OCI-LY3 (cell line): ENCODE measurements around the gene BCL2L13.

Experiments used
- H2AFZ ChIP-seq: fragments of 200-600, 300-600 bp; shearing (Covaris generic); 2 replicates; pipeline ENCODE4 v1.6.0; 2014; ENCODE audit warnings: antibody characterized with exemption, low read depth, low read length
- H3K27ac ChIP-seq: fragments of 200-600, 300-600 bp; sonication (generic); 2 replicates; pipeline ENCODE4 v1.5.1; 2014; ENCODE audit warnings: mild to moderate bottlenecking, low read length, moderate library complexity, mixed read lengths
- H3K27me3 ChIP-seq: fragments of 200-600, 300-600 bp; sonication (generic); 2 replicates; pipeline ENCODE4 v1.6.1; 2014; ENCODE audit warnings: low read depth, low read length, mixed read lengths
- H3K36me3 ChIP-seq: fragments of 200-600, 300-600 bp; sonication (generic); replicated peaks from 2 replicates; pipeline ENCODE3; 2014; ENCODE audit warnings: low read depth, low read length, mixed read lengths
- H3K4me1 ChIP-seq: fragments of 300-600, 200-600 bp; sonication (generic); 2 replicates; pipeline ENCODE4 v1.6.1; 2014; ENCODE audit warnings: low read length, mixed read lengths
- H3K4me2 ChIP-seq: fragments of 200-600, 300-600 bp; sonication (generic); 2 replicates; pipeline ENCODE4 v1.6.1; 2014; ENCODE audit warnings: low read length, mixed read lengths
- H3K4me3 ChIP-seq: fragments of 300-600, 200-600 bp; sonication (generic); 2 replicates; pipeline ENCODE4 v1.5.1; 2014; ENCODE audit warnings: antibody characterized with exemption, mild to moderate bottlenecking, low read length, moderate library complexity
- H3K79me2 ChIP-seq: fragments of 300-600, 200-600 bp; shearing (Covaris generic); 2 replicates; pipeline ENCODE4 v1.6.1; 2014; ENCODE audit warnings: mild to moderate bottlenecking, low read length, mixed read lengths
- H3K9ac ChIP-seq: fragments of 300-600, 200-600 bp; shearing (Covaris generic); 2 replicates; pipeline ENCODE4 v1.6.0; 2014; ENCODE audit warnings: mild to moderate bottlenecking, low read length, moderate library complexity
- H3K9me3 ChIP-seq: fragments of 200-600, 300-600 bp; shearing (Covaris generic); 2 replicates; pipeline ENCODE4 v1.6.1; 2014; ENCODE audit warnings: low read length, mixed read lengths; ENCODE audit not compliant: insufficient read depth
- H4K20me1 ChIP-seq: fragments of 200-600, 300-600 bp; sonication (generic); 2 replicates; pipeline ENCODE4 v1.6.1; 2016; ENCODE audit warnings: low read length, mixed read lengths; ENCODE audit not compliant: insufficient read depth
- EZH2phosphoT487 ChIP-seq: fragments of 200-600 bp; shearing (Covaris generic); IDR thresholded peaks from 2 replicates; pipeline ENCODE4 v1.6.1; 2018; ENCODE audit warnings: antibody characterized with exemption, mixed run types, low read depth
- TF ChIP-seq, protein P1 (sequence below): fragments of 200-600, 300-600 bp; sonication (generic); IDR thresholded peaks from 2 replicates; pipeline ENCODE4 v1.5.1; 2014; ENCODE audit warnings: antibody characterized with exemption, low read length, low read depth

BCL2L13 gene

GRCh38 chr22:17741866-17742526, 103.4 kb downstream of the BCL2L13 start:
- Histone ChIP-seq H3K36me3 (peaks cover 71% of the 10 kb centered on the region), H3K27ac (peak overlapping the region; percentile 54), H2AFZ (no peak overlapping the region), H3K9ac (peak overlapping the region; percentile 17; the same call in 1 of the 2 replicates), H3K9me3 (no peaks in the 10 kb centered on the region), H3K4me2 (peak overlapping the region; percentile 33), H3K4me1 (peaks cover 21% of the 10 kb centered on the region), H3K4me3 (no peak overlapping the region), H3K79me2 (peaks cover 68% of the 10 kb centered on the region), H4K20me1 (peaks cover 53% of the 10 kb centered on the region), H3K27me3 (no peaks in the 10 kb centered on the region)
- no peak for TF ChIP-seq EZH2phosphoT487

GRCh38 chr22:17742527-17742902, 104.0 kb downstream of the BCL2L13 start:
- Histone ChIP-seq H3K27ac (peak overlapping the region; percentile 18), H4K20me1 (peaks cover 56% of the 10 kb centered on the region), H3K36me3 (peaks cover 69% of the 10 kb centered on the region), H3K79me2 (peaks cover 73% of the 10 kb centered on the region), H3K4me3 (no peak overlapping the region), H3K9ac (no peak overlapping the region; the same call in 1 of the 2 replicates), H3K9me3 (no peaks in the 10 kb centered on the region), H3K27me3 (no peaks in the 10 kb centered on the region), H3K4me1 (peaks cover 21% of the 10 kb centered on the region), H2AFZ (no peak overlapping the region), H3K4me2 (peak overlapping the region; percentile 51)
- TF ChIP-seq, protein P1, sequence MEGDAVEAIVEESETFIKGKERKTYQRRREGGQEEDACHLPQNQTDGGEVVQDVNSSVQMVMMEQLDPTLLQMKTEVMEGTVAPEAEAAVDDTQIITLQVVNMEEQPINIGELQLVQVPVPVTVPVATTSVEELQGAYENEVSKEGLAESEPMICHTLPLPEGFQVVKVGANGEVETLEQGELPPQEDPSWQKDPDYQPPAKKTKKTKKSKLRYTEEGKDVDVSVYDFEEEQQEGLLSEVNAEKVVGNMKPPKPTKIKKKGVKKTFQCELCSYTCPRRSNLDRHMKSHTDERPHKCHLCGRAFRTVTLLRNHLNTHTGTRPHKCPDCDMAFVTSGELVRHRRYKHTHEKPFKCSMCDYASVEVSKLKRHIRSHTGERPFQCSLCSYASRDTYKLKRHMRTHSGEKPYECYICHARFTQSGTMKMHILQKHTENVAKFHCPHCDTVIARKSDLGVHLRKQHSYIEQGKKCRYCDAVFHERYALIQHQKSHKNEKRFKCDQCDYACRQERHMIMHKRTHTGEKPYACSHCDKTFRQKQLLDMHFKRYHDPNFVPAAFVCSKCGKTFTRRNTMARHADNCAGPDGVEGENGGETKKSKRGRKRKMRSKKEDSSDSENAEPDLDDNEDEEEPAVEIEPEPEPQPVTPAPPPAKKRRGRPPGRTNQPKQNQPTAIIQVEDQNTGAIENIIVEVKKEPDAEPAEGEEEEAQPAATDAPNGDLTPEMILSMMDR: peak; percentile 78
- no peak for TF ChIP-seq EZH2phosphoT487

DNA sequence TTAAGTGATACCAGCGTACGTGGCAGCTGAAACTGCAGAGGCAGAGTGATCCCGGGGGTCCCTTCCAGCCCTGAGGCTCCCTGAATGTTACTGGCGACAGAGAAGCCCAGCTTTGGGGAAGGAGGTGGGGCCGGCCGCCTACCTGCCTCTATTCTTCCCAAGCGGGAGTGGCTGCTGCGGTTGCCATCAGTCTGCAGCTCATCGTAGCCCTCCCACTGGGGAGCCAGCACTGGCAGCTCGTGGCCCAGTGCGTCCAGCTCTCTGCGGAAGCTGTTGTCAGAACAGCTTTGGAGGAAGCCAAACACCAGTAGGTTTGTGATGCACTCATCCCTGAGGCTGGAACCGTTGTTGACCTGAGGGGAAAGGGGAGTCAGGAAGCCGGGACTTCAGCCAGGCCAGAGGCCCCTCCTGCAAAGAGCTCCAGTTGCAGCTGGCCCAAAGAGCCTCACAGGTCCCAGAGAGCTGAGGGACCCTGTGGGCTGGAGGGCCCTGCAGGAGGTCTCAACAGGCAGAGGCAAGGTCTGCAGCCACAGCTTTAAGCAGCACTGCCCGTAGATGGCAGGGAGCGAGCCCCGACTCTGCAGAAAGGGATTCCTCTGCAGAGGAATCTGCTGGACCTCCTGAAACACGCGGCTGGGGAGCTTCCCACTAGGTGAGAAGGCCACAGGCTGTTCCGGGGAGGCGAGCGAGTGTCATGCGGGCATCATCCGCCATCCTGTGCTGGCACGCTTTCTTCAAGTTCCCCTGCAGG, 105.3 kb downstream of the BCL2L13 start:
- no peak overlapping the region for H3K27ac ChIP-seq
- H3K79me2 ChIP-seq: peaks cover 86% of the 10 kb centered on the region
- no peak overlapping the region for H3K4me2 ChIP-seq
- no peak overlapping the region for H3K4me3 ChIP-seq
- no peaks in the 10 kb centered on the region for H3K27me3 ChIP-seq
- H3K4me1 ChIP-seq: peaks cover 21% of the 10 kb centered on the region
- H4K20me1 ChIP-seq: peaks cover 59% of the 10 kb centered on the region
- peaks cover 58% of the 10 kb centered on the region for H3K36me3 ChIP-seq
- H2AFZ ChIP-seq: no peak overlapping the region
- H3K9me3 ChIP-seq: no peaks in the 10 kb centered on the region
- no peak for TF ChIP-seq EZH2phosphoT487
- TF ChIP-seq, protein P1: no peak
- no peak overlapping the region for H3K9ac ChIP-seq

- H3K79me2 ChIP-seq: peaks cover 92% of the 10 kb centered on the region
- H3K9ac ChIP-seq: no peak overlapping the region
- no peaks in the 10 kb centered on the region for H3K9me3 ChIP-seq
- peaks cover 21% of the 10 kb centered on the region for H3K4me1 ChIP-seq
- H2AFZ ChIP-seq: no peak overlapping the region
- H4K20me1 ChIP-seq: peaks cover 65% of the 10 kb centered on the region
- no peak for TF ChIP-seq EZH2phosphoT487
- TF ChIP-seq, protein P1: no peak
- H3K4me2 ChIP-seq: no peak overlapping the region
- H3K27me3 ChIP-seq: no peaks in the 10 kb centered on the region
- H3K4me3 ChIP-seq: no peak overlapping the region
- H3K27ac ChIP-seq: no peak overlapping the region
- peaks cover 58% of the 10 kb centered on the region for H3K36me3 ChIP-seq
Observed at GRCh38 chr22:17744430-17744829, 105.9 kb downstream of the BCL2L13 start.
